Measurements from ENCODE around the gene PLEKHG5. TPM values are rescaled to one million over a fixed set of nuclear protein-coding genes. Genes with fewer than 3 reads are reported as not detected.

PLEKHG5 gene
- total RNA-seq, 1 experiment from 2014 or later = 1.6 TPM

DNA sequence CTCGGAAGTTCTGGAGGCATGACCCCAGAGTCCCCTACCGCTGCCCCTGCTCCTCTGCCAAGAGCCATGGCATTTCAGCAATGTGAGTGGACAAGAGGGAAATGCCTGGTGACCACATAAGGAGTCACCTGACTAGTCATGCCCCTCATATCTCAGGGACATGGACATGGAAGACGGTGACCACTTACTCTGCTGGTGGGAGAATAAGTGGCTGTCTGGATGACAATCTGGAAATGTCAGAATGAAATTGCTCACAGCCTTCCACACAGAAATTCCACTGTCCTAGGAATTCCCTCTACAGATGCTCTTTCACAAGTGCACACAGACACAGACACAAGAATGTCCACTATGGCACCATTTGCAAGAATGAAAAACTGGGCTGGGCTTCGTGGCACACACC, 24.3 kb upstream of the PLEKHG5 start:
- Histone ChIP-seq H3K27ac (no peak overlapping the region), H3K4me1 (replicated peaks) (peaks cover 4% of the 10 kb centered on the region), H3K36me3 (no peaks in the 10 kb centered on the region), H3K27me3 (replicated peaks) (no peaks in the 10 kb centered on the region), H3K4me3 (no peak overlapping the region), H3K9me3 (replicated peaks) (no peaks in the 10 kb centered on the region)
- peak in 1 of 2 experiments; percentile 45 for DNase-seq (ENCODE audit: low read depth in 1 of 2, low spot score in 2 of 2)

DNA sequence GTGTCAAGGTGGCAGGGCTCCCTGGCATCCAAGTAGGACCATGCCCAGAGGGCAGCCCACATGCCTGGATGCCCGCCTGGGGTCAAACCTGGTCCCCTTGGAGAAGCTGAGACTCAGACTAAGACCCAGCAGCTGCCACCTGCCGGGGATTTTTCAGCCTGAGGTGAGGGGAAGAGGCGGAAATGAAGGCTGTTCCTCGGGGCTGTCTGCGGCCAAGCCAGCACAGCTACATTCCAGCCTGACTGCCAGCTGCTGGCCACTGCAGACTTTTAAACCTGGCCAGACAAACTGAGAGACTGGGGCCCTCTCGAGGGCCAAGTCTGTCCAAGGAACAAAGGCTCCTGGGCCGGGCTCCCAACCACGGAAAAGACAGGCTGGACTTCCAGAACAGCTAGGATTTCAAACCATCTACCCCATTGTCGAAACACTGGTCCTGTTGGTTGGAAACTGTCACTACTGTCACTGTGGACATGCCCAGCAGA, 21.9 kb upstream of the PLEKHG5 start:
- H3K4me1 ChIP-seq (replicated peaks) = peaks cover 4% of the 10 kb centered on the region; the same call in 1 of the 2 replicates
- H3K27ac ChIP-seq = no peak overlapping the region
- no peaks in the 10 kb centered on the region for H3K27me3 ChIP-seq (replicated peaks)
- no peaks in the 10 kb centered on the region for H3K36me3 ChIP-seq
- H3K9me3 ChIP-seq (replicated peaks) = no peaks in the 10 kb centered on the region
- peak in 1 of 2 experiments; percentile 38 for DNase-seq (ENCODE audit: low read depth in 1 of 2, low spot score in 2 of 2)
- no peak overlapping the region for H3K4me3 ChIP-seq

DNA sequence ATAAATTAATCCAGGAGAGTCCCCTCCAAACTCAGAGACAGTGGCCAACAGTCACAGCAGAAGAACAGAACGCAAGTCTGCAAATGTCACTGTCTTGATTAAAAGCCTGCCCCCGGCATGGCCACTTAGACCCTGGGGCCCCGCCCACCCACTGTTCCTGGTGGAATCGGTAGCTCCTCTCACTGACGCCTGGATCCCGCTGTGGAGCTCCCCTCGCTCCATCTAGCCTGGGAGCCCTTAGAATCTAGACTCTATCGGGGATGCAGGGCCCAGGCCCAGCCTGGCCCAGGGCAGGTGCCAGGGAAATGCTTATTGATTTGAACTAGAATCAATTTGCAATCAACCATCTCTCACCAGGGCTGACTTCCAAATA, 21.4 kb upstream of the PLEKHG5 start:
- Histone ChIP-seq H3K4me3 (no peak overlapping the region), H3K27me3 (replicated peaks) (no peaks in the 10 kb centered on the region), H3K36me3 (no peaks in the 10 kb centered on the region), H3K4me1 (replicated peaks) (peaks cover 4% of the 10 kb centered on the region; the same call in 1 of the 2 replicates), H3K27ac (no peak overlapping the region), H3K9me3 (replicated peaks) (no peaks in the 10 kb centered on the region)
- peak in 1 of 2 experiments; percentile 40 for DNase-seq (ENCODE audit: low read depth in 1 of 2, low spot score in 2 of 2)

DNA sequence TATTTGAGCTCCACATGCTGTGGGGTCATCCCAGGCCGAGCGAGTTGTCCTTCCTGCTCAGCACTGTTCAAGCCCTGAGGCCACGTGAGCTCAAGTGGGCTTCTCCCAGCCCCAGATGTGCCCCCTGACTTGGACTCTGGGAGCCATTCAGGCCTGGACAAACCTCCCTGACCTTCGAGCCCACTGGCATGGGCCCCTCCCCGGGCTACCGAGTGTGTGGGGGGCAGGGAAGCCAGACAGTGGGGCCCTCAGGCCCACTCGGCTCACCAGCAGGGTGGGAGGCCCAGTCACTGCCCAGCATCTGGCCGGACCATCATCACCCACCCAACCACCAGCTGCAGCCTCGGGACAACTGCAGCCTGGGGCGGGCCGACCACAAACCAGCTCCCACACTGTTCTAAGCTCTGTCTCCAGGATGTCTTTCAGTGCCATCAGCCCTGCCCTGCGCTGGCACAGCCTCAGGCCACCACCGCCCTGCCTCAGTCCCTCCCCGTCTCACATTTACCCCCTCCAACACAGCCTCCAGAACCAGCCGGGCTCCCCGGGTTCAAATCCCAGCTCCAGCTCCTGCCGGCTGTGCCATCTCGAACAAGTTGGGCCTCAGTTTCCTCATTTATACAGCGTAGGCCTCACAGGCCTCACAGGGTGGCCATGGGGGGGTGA, 20.9 kb upstream of the PLEKHG5 start:
- no peaks in the 10 kb centered on the region for H3K36me3 ChIP-seq
- DNase-seq (ENCODE audit: low read depth in 1 of 2, low spot score in 2 of 2) = no peak
- H3K9me3 ChIP-seq (replicated peaks) = no peaks in the 10 kb centered on the region
- H3K27ac ChIP-seq = no peak overlapping the region
- no peak overlapping the region for H3K4me3 ChIP-seq
- no peaks in the 10 kb centered on the region for H3K27me3 ChIP-seq (replicated peaks)
- peaks cover 4% of the 10 kb centered on the region; the same call in 1 of the 2 replicates for H3K4me1 ChIP-seq (replicated peaks)

DNA sequence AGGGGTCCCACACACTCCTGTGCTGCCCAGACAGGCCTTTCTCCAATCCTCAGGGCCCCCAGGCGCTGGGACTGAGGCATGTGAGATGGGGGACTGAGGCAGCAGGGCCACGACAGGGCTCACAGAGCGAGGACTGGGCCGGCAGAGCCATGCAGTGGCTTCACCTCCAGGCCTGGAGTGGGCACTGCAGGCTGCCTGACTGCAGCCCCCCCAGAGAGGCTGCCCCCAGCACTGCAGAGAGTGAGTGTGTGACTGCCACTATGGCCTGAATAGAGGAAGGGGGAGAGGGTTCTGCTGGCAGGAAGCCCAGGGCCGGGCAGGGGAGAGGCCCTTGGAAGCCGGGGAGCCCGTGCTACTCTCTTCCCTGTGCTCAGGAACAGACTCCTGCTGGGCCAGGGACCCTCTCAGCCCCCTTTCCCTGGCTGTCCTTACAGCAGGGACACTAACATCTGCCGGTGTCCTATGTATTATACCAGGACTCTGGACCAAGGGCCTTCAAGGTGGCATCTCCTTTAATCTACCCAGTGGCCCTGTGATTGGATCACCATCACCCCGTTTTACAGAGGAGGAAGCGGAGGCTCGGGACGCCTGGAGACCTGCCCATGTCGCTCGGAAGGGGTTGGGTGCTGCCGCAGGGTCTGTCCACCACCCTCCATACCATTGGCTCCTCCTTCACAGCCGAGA, 20.2 kb upstream of the PLEKHG5 start:
- no peak overlapping the region for H3K4me3 ChIP-seq
- no peak overlapping the region for H3K27ac ChIP-seq
- DNase-seq (ENCODE audit: low read depth in 1 of 2, low spot score in 2 of 2) = no peak
- no peaks in the 10 kb centered on the region for H3K9me3 ChIP-seq (replicated peaks)
- no peaks in the 10 kb centered on the region for H3K27me3 ChIP-seq (replicated peaks)
- peaks cover 4% of the 10 kb centered on the region; the same call in 1 of the 2 replicates for H3K4me1 ChIP-seq (replicated peaks)
- no peaks in the 10 kb centered on the region for H3K36me3 ChIP-seq

DNA sequence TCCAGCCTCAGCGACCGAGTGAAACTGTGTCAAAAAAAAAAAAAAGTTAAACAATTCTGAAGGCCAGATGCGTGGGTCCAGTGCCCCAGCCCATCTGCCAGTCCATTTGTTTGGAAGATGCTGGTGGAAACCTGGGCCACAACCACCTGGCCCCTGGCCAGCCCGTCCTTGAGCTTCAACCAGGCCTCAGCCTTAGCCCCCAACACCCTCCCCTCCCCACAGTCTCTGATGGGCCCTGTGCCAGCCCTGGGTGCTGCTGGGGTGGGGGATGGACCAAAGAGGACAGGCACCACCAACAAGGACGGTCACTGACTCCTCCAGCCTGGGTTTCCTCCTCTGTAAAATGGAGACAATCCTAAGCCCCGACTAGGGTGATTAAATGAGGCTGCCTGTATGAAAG, 19.6 kb upstream of the PLEKHG5 start:
- Histone ChIP-seq H3K9me3 (replicated peaks) (no peaks in the 10 kb centered on the region), H3K27ac (no peak overlapping the region), H3K4me3 (no peak overlapping the region), H3K27me3 (replicated peaks) (no peaks in the 10 kb centered on the region), H3K4me1 (replicated peaks) (peaks cover 4% of the 10 kb centered on the region; the same call in 1 of the 2 replicates), H3K36me3 (no peaks in the 10 kb centered on the region)
- DNase-seq (ENCODE audit: low read depth in 1 of 2, low spot score in 2 of 2) = no peak

DNA sequence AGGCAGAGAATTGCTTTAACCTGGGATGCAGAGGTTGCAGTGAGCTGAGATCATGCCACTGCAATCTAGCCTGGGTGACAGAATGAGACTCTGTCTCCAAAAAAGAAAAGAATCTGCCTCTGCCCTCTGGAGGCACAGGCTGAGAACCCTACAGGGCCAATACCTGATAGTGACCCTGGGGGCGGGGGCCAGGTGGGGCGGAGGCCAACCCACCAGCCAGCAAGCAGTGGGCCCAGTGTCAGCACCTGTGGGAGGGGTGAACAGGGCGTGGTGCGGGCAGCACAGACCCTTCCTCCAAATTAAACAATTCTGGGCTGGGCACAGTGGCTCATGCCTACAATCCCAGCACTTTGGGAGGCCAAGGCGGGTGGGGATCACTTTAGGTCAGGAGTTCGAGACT, 19.0 kb upstream of the PLEKHG5 start:
- Histone ChIP-seq H3K9me3 (replicated peaks) (no peaks in the 10 kb centered on the region), H3K27me3 (replicated peaks) (no peaks in the 10 kb centered on the region), H3K4me3 (no peak overlapping the region), H3K36me3 (no peaks in the 10 kb centered on the region), H3K4me1 (replicated peaks) (no peaks in the 10 kb centered on the region; the same call in 1 of the 2 replicates), H3K27ac (no peak overlapping the region)
- DNase-seq (ENCODE audit: low read depth in 1 of 2, low spot score in 2 of 2) = no peak

DNA sequence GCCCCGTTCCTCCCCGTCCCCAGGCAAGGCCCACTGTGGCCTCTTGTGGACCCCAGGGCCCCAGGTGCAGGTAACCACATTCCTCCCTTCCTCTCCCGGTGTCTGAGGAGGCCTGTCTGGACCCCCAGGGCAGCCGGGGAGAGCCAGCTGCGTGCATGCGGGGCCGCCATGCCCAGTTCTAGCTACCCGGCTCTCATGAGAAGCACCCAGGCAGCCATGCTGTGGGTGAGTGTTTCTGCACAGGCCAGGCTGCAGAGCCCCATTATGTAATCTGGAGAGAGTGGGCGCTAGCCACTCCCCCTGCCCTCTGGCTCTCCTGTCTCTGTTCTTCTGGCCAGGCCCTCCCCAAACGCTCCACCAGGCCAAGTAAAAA, 18.4 kb upstream of the PLEKHG5 start:
- Histone ChIP-seq H3K36me3 (no peaks in the 10 kb centered on the region), H3K9me3 (replicated peaks) (no peaks in the 10 kb centered on the region), H3K27me3 (replicated peaks) (no peaks in the 10 kb centered on the region), H3K27ac (no peak overlapping the region), H3K4me1 (replicated peaks) (no peaks in the 10 kb centered on the region), H3K4me3 (no peak overlapping the region)
- no peak for DNase-seq (ENCODE audit: low read depth in 1 of 2, low spot score in 2 of 2)

DNA sequence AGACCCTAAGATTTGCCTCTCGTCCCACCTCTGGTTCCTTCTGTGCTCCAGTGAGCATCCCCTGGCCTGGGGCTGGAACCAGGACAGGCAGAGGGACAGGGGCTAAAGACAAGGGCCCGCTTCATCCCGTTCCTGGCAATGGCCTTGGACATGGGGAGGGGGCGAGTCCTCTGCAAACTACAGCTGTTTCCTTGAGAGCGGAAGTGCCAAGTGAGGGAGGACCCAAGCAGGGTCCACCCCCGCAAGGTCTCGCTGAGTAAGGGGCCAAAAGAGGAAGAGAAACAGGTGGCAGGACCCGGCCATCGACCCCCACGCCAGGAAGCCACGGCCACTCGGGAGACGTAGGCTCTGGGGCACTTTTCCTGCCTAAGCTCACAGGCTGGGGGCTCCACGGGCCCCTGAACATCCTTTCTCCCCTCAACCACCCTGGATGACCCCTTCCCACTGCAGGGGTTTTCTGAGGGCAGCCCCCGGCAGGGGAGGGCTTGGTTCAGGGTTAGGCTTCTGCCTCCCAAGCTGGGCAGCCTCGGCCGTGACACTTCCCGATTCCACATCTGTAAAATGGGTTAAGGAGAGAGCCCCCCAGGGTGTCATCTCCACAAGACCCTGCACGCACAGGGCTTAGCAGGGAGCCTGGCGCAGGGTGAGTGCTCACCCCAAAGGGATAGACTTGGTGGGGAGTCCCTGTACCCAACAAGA, 17.9 kb upstream of the PLEKHG5 start:
- Histone ChIP-seq H3K36me3 (no peaks in the 10 kb centered on the region), H3K9me3 (replicated peaks) (no peaks in the 10 kb centered on the region), H3K4me1 (replicated peaks) (no peaks in the 10 kb centered on the region), H3K27me3 (replicated peaks) (no peaks in the 10 kb centered on the region), H3K27ac (no peak overlapping the region), H3K4me3 (no peak overlapping the region)
- DNase-seq (ENCODE audit: low read depth in 1 of 2, low spot score in 2 of 2) = no peak

DNA sequence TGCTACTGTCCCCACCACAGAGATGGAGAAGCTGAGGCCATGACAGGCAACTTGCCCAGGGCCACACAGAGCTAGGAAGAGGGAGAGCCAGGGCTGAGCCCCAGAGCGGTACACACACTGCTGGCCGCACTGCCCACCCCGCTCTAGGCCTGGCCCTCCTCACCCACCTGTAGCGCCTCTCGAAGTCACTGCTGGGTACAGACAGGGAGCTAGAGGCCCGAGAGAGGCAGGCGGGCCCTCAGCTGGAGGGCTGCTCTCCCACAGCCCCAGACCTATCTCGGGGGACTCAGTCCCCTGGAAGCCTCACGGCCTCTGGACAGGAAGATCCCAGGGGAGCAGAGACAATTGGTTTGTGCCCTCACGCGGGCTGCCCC, 17.3 kb upstream of the PLEKHG5 start:
- Histone ChIP-seq H3K27ac (no peak overlapping the region), H3K36me3 (no peaks in the 10 kb centered on the region), H3K4me3 (no peak overlapping the region), H3K9me3 (replicated peaks) (no peaks in the 10 kb centered on the region), H3K4me1 (replicated peaks) (no peaks in the 10 kb centered on the region), H3K27me3 (replicated peaks) (no peaks in the 10 kb centered on the region)
- DNase-seq (ENCODE audit: low read depth in 1 of 2, low spot score in 2 of 2) = no peak

DNA sequence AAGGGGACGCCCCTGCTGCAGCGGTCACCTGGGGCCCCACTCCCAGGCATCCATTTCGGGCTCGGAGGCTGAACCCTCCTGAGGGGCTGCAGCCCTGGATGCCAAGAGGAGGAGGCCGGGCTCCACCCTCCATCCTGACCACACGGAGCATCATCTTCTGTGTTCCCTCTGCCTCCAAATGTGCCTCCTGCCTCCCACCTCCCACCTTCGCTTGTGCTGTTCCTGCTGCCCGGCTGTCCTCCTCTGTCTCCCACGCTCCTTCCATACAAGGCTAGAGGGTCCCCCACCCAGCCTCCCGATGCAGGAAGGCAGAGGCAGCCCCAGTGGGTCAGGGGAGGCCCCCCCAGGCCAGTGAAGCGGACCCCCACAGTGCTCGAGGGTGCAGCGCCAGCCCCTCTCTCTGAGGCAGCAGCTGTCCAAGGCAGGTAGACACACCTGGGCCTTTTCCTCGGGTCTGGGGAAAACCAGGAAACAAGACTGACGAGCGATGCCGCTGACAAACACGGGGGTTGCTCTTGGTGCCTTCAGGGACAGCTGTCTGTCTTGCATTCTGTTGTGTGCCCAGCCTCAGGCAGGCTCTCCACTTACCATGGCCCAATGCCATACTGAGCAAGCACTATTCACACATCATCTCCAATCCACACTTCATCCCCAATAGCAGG, 16.8 kb upstream of the PLEKHG5 start:
- no peaks in the 10 kb centered on the region for H3K4me1 ChIP-seq (replicated peaks)
- H3K27ac ChIP-seq = no peak overlapping the region
- no peak overlapping the region for H3K4me3 ChIP-seq
- no peaks in the 10 kb centered on the region for H3K36me3 ChIP-seq
- no peaks in the 10 kb centered on the region for H3K27me3 ChIP-seq (replicated peaks)
- H3K9me3 ChIP-seq (replicated peaks) = no peaks in the 10 kb centered on the region
- no peak for DNase-seq (ENCODE audit: low read depth in 1 of 2, low spot score in 2 of 2)

DNA sequence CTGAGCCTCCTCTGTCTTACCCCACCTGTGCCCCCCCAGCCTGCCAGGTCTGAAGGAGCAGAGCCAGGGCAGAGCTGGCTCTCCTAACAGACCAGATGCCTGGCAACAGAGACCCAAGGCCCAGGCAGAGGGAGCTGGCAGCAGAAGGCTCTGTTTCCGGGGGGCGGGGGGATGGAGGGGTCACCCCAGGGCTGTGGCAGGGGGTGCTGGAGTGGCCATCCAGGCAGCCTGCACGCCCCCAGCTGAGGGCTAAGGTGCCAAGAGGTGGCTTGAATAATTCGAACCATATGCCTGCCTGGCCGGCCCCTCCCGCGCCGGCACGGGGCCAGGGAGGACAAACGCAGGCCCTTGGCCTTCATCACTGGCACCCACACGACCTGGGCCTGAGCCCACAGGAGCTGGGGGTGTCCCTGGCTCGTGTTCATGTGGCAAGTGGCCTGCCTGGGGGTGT, 16.0 kb upstream of the PLEKHG5 start:
- Histone ChIP-seq H3K9me3 (replicated peaks) (no peaks in the 10 kb centered on the region), H3K4me1 (replicated peaks) (no peaks in the 10 kb centered on the region), H3K36me3 (no peaks in the 10 kb centered on the region), H3K4me3 (no peak overlapping the region), H3K27ac (no peak overlapping the region), H3K27me3 (replicated peaks) (no peaks in the 10 kb centered on the region)
- DNase-seq (ENCODE audit: low read depth in 1 of 2, low spot score in 2 of 2) = no peak

DNA sequence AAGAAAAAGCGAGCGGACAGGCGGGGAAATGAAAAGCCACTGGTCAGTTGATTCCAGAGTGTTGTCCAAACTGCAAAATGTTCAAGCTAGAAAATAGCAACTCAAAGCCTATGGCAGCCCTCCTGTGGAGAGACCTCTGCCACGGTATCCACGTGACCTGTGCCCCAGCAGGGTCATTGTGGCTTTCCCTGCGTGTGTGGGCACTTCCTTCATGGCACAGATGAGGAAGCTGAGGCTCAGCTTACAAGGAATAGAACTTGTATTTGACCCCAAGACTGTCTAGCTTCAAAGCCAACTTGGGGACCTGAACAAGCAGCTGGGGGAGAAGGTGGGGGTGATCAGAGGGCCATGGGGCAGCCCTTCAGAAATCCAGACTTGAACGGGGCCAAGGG, 15.6 kb upstream of the PLEKHG5 start:
- H3K4me1 ChIP-seq (replicated peaks) = no peaks in the 10 kb centered on the region
- no peaks in the 10 kb centered on the region for H3K27me3 ChIP-seq (replicated peaks)
- no peak for DNase-seq (ENCODE audit: low read depth in 1 of 2, low spot score in 2 of 2)
- no peak overlapping the region for H3K4me3 ChIP-seq
- H3K9me3 ChIP-seq (replicated peaks) = no peaks in the 10 kb centered on the region
- H3K36me3 ChIP-seq = no peaks in the 10 kb centered on the region
- no peak overlapping the region for H3K27ac ChIP-seq

Data from SJSA1 (cell line).